HL-60/S4 treated with phorbol 12-myristate 13-acetate at 8.2 ng/mL for 4 days and 3 days (cell line): ENCODE data around the gene C13orf42.
"Not testable (repeated sequence)": the region's sequence is repeated elsewhere in the genome, so short reads cannot be mapped to it uniquely, and the experiment has no call there.

Source experiments
- in situ Hi-C: fragments of 300-500 bp; cut with MboI; formaldehyde crosslinking; loops from 2 replicates; pipeline ENCODE4 v1.15.0; 2022; ENCODE audit warnings: low sequenced_read_pairs

Gene C13orf42

GRCh38 chr13:51122868-51123566, 11.9 kb upstream of the C13orf42 start:
- in situ Hi-C loops: no loop called here

GRCh38 chr13:51120873-51121272, 9.8 kb upstream of the C13orf42 start:
- in situ Hi-C loops: not testable (repeated sequence)

GRCh38 chr13:51118809-51119431, 7.8 kb upstream of the C13orf42 start:
- in situ Hi-C loops: no loop called here

GRCh38 chr13:51113969-51114368, 2.9 kb upstream of the C13orf42 start:
- in situ Hi-C loops: no loop called here

GRCh38 chr13:51113186-51113881, 2.3 kb upstream of the C13orf42 start:
- in situ Hi-C loops: no loop called here

GRCh38 chr13:51112771-51113170, 1.7 kb upstream of the C13orf42 start:
- in situ Hi-C loops: no loop called here

- in situ Hi-C loops: no loop called here
These were observed 923 bp upstream of the C13orf42 start for GRCh38 chr13:51111997-51112396.

GRCh38 chr13:51107996-51108395, 3.1 kb downstream of the C13orf42 start:
- in situ Hi-C loops: no loop called here

GRCh38 chr13:51105046-51105445, 6.0 kb downstream of the C13orf42 start:
- in situ Hi-C loops: no loop called here

GRCh38 chr13:51101636-51102235, 9.3 kb downstream of the C13orf42 start:
- in situ Hi-C loops: no loop called here

GRCh38 chr13:51097353-51098043, 13.6 kb downstream of the C13orf42 start:
- in situ Hi-C loops: no loop called here

GRCh38 chr13:51096131-51096530, 14.9 kb downstream of the C13orf42 start:
- in situ Hi-C loops: no loop called here

GRCh38 chr13:51093574-51093973, 17.5 kb downstream of the C13orf42 start:
- in situ Hi-C loops: no loop called here

GRCh38 chr13:51091839-51092238, 19.2 kb downstream of the C13orf42 start:
- in situ Hi-C loops: no loop called here

GRCh38 chr13:51083706-51084105, 27.4 kb downstream of the C13orf42 start:
- in situ Hi-C loops: no loop called here

- in situ Hi-C loops: not testable (repeated sequence)
These were observed 30.5 kb downstream of the C13orf42 start for GRCh38 chr13:51080478-51081065.

- in situ Hi-C loops: loop anchor here (25.0 kb wide), 2 partner anchors 1109 to 1409 kb away; no protein-coding TSS in a partner anchor
These were observed 39.6 kb downstream of the C13orf42 start for GRCh38 chr13:51071493-51071892.

- in situ Hi-C loops: loop anchor here (25.0 kb wide), 2 partner anchors 1108 to 1408 kb away; no protein-coding TSS in a partner anchor
These were observed 40.9 kb downstream of the C13orf42 start for GRCh38 chr13:51070005-51070649.

- in situ Hi-C loops: loop anchor here (25.0 kb wide), 2 partner anchors 1106 to 1406 kb away; no protein-coding TSS in a partner anchor
These were observed 42.6 kb downstream of the C13orf42 start for GRCh38 chr13:51068501-51068900.

- in situ Hi-C loops: loop anchor here (25.0 kb wide), 2 partner anchors 1105 to 1405 kb away; no protein-coding TSS in a partner anchor
These were observed 43.4 kb downstream of the C13orf42 start for GRCh38 chr13:51067706-51068105.
